GM20000 (cell line): ENCODE measurements around the gene TRIM15.

Experiments used
- DNase-seq: peaks from one replicate; pipeline ENCODE4 v3.0.0; 2012; ENCODE audit warnings: low spot score
- CTCF ChIP-seq: IDR thresholded peaks from 2 replicates; pipeline ENCODE4 v1.5.1; 2012; ENCODE audit warnings: mild to moderate bottlenecking, control low read depth; ENCODE audit errors: extremely low read depth, missing control alignments

The TRIM15 gene

DNA sequence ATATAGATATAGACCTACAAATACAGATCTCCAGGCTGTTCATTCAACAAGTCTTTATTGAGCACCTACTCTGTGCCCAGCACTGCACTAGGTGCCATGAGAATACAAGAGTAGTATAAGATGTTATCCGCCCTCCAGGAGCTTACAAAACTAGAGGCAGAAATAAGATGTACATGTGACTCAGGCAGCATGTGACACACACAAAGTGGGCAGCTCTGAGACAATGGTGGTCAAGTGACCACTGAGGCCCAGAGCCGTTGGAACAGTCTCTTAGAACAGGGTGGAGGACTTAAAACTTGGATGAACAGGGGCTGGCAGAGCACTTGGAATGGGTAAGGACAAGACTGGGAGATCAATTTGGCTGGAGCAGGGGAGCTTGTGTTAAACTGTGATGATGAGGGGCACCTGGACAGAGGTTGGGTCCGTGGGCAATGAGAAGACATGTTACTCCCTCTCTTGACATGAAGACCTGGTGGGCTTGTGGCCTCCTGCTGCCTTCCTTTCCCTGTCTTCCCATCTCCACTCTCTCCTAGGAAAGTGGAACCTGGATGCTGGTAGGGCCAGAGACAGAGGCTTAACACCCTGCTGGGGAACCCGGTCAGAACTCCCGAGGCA lies 21.2 kb downstream of the TRIM15 start:
- no peak for DNase-seq
- TF ChIP-seq CTCF: no peak

- no peak for TF ChIP-seq CTCF
- DNase-seq: no peak
Measured at GRCh38 chr6:30185846-30186484, 22.6 kb downstream of the TRIM15 start.

DNA sequence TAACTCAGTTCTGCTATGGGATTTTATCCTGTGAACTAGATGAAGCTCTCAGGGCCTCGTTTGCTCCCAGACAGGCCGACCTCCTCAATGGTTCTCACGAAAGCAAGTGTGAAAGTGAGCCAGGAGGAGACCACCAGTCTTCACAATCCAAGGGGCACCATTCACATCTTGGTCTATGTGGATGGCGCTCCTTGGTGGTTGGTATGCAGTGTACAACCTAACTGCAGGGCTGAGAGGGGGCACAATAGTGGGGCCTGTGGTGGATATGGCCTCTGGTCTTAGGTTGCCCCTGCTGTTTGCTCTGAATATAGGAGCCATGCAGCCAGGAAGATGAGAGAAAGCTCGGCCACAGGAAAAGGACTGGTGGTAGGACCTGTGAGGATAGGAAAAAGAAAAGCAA lies 25.2 kb downstream of the TRIM15 start:
- TF ChIP-seq CTCF: no peak
- no peak for DNase-seq

GRCh38 chr6:30192076-30192475 lies 28.7 kb downstream of the TRIM15 start:
- TF ChIP-seq CTCF: no peak

GRCh38 chr6:30194797-30195690 lies 31.7 kb downstream of the TRIM15 start:
- DNase-seq: no peak
- TF ChIP-seq CTCF: no peak

More at GRCh38 chr6:30192076-30192475, 28.7 kb downstream of the TRIM15 start:
- DNase-seq: no peak

DNA sequence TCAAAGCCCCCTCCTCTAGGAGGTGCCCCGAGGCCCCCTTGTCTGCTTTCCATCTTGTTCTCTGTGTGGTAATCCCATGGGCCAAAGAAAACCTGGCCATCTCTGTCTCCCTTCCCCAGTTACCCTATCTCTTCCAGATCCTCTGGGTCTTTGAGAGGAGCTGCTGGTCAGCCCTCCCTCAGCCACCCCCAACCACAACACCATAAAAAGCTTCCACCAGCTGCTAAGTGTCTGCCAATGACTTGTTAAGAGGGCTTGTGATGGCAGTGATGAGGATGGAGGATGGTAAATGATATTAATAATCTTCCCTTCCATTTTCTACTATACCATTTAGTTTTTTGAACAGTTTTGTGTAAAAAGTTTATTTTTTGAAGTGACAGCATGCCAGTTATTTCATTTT lies 32.6 kb downstream of the TRIM15 start:
- DNase-seq: no peak
- no peak for TF ChIP-seq CTCF

DNA sequence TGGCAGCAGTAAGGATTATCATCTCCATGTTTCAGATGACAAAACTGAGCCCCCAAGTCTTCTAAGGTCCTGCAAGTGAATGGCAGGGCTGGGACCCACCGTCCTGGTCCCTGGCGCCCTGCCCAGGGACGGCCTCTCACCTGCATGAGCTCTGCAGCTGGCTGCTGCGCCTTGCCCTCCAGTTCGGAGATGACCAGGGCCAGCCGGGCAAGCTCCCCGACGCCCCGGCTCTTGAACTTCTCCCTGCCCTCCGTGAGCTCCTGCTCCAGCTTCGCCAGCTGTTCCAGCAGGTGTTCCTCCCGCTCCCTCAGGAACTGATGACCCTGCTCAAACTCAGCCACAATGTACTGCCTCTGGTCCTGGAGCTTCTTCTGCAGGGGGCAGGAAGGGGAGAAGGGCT lies 33.0 kb downstream of the TRIM15 start:
- no peak for DNase-seq
- no peak for TF ChIP-seq CTCF
